Mammary epithelial cell (primary cell): ENCODE measurements around the gene FAM107B.

Experiments used
- EZH2 ChIP-seq: IDR thresholded peaks from 2 replicates; pipeline ENCODE4 v1.6.1; 2012; ENCODE audit warnings: low read length, inconsistent platforms, borderline replicate concordance
- TF ChIP-seq, protein P1 (sequence below), 2 donors: IDR thresholded peaks in 1 of 2; conservative IDR thresholded peaks in 1 of 2; 2 replicates each; pipeline ENCODE4 v1.5.1; 2011 to 2012; ENCODE audit warnings: inconsistent platforms in 2 of 2, low read length in 2 of 2, mild to moderate bottlenecking in 2 of 2, control low read depth in 1 of 2, low read depth in 1 of 2; ENCODE audit not compliant: insufficient read depth in 1 of 2; ENCODE audit errors: extremely low read depth in 1 of 2

DNA sequence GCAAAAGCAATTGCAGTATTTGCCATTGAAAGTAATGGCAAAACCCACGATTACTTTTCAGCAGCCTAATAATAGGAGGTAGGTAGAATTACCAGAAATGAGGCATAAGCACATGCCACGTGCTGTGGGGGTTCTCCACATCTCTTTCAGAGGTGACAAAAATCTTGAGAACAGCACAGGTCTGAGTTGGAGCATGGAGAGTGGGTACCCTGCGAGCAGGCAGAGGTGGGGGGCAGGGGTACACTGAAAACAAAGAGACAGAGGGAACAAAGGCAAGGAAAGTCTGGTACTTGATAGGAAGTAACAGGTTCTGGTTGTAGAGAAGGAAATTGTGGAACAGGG is 75.9 kb downstream of the FAM107B start:
- TF ChIP-seq, protein P1, sequence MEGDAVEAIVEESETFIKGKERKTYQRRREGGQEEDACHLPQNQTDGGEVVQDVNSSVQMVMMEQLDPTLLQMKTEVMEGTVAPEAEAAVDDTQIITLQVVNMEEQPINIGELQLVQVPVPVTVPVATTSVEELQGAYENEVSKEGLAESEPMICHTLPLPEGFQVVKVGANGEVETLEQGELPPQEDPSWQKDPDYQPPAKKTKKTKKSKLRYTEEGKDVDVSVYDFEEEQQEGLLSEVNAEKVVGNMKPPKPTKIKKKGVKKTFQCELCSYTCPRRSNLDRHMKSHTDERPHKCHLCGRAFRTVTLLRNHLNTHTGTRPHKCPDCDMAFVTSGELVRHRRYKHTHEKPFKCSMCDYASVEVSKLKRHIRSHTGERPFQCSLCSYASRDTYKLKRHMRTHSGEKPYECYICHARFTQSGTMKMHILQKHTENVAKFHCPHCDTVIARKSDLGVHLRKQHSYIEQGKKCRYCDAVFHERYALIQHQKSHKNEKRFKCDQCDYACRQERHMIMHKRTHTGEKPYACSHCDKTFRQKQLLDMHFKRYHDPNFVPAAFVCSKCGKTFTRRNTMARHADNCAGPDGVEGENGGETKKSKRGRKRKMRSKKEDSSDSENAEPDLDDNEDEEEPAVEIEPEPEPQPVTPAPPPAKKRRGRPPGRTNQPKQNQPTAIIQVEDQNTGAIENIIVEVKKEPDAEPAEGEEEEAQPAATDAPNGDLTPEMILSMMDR (conservative IDR thresholded peaks at IDR 0.05 in 1 of 2, IDR thresholded peaks at IDR 0.05 in 1 of 2; ENCODE audit: extremely low read depth in 1 of 2, insufficient read depth in 1 of 2, low read depth in 1 of 2, low read length in 2 of 2) = no peak
- no peak for TF ChIP-seq EZH2
